Measurements from ENCODE around the gene PRRX2. TPM values are rescaled to one million over a fixed set of nuclear protein-coding genes. Genes with fewer than 3 reads are reported as not detected.

Gene PRRX2
- total and polyA plus RNA-seq, 2 experiments from 2014 or later: 141 to 169 TPM

DNA sequence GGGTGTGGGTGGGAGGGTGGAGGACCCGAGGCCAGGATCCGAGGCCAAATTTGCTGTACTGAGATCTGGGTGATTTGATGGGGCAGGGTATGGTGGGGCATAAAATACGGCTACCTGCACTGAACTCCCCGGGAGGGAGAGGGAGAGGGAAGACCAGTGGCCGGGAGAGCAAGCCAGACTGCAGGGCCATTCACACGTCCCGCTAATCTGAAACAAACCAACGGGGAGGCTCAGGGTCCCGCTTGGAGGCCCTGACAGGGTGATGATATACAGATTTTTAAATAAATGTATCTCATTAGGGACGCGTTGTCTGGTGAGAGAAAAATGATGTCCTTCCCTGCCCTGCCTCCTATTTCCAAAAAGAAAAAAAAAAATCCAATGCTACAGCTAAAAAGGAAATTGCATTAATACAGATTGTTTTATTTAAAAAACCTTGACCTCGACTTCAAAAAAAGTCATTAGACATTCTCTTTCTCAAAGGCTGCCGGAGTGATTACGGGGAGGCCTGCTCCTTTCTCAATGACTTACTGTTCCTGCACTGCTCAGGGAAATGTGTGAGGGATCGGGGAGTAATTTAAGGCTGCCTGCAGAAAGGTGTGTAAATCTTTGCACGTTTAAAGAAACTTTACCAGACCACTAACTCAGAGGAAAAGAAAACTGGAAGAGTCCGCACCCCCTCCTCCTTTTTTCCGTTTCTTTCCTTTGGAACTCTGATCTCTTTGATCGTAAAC lies 11.5 kb upstream of the PRRX2 start:
- no peak overlapping the region for H3K4me2 ChIP-seq (ENCODE audit: unreplicated experiment)
- no peak overlapping the region for H2AFZ ChIP-seq

DNA sequence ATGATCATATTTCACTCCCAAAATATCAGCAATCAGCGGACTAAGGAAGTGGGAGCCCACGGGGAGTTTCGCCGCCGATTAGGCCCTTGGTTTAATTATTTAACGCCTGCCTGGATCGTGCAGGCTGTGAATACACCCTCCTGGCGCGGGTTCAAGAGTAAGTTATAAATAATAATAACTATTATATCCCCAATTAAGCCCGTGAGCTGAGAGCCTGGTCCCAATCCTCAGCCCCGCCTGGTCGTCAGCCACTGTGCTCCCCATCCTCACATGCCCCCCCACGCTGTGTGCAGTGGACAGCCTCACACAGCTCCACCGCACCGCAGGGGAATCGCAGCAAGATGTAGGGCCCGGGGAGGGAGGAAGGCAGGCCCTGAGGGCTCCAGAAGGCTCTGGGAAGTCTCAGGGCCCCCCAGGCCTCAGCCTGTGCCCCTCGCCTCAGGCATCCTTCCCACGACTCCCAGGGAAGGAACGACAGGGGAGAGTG lies 10.8 kb upstream of the PRRX2 start:
- H3K9ac ChIP-seq: no peak overlapping the region
- no peaks in the 10 kb centered on the region for H3K9me2 ChIP-seq (ENCODE audit: insufficient read depth)
- H3K4me1 ChIP-seq (ENCODE audit: insufficient read depth): peaks cover 13% of the 10 kb centered on the region
- no peak overlapping the region for H3K4me2 ChIP-seq (ENCODE audit: unreplicated experiment)
- H4K20me1 ChIP-seq (ENCODE audit: insufficient read depth): no peaks in the 10 kb centered on the region
- H3K9me3 ChIP-seq (ENCODE audit: low read depth): no peaks in the 10 kb centered on the region
- no peaks in the 10 kb centered on the region for H3K27me3 ChIP-seq (replicated peaks; ENCODE audit: insufficient read depth)
- no peaks in the 10 kb centered on the region for H3K36me3 ChIP-seq (ENCODE audit: low read depth)
- WGBS, 2 experiments (ENCODE audit: low coverage in 1 of 2, low lambda C conversion rate in 2 of 2, missing lambda C conversion rate in 2 of 2): 68 to 70% methylated on average over 20 of the region's 20 CpGs
- no peak for TF ChIP-seq EZH2 (IDR thresholded peaks at IDR 0.05; ENCODE audit: insufficient read depth, poor library complexity, severe bottlenecking)
- no peak for TF ChIP-seq EZH2phosphoT487 (IDR thresholded peaks at IDR 0.05; ENCODE audit: insufficient read depth, low read depth)
- DNase-seq: no peak
- H2AFZ ChIP-seq: no peak overlapping the region
- peaks cover 12% of the 10 kb centered on the region for H3F3A ChIP-seq (ENCODE audit: insufficient read depth)
- H3K27ac ChIP-seq: no peak overlapping the region
- in situ Hi-C loops (cut with MboI): no loop called here
- no peaks in the 10 kb centered on the region for H3K79me2 ChIP-seq (ENCODE audit: insufficient read depth)
- no peak overlapping the region for H3K4me3 ChIP-seq

More for the DNA sequence above, 11.5 kb upstream of the PRRX2 start:
- WGBS, 2 experiments (ENCODE audit: low coverage in 1 of 2, low lambda C conversion rate in 2 of 2, missing lambda C conversion rate in 2 of 2): 79 to 81% methylated on average over 15 to 19 of the region's 19 CpGs
- TF ChIP-seq EZH2phosphoT487 (IDR thresholded peaks at IDR 0.05; ENCODE audit: insufficient read depth, low read depth): no peak
- TF ChIP-seq EZH2 (IDR thresholded peaks at IDR 0.05; ENCODE audit: insufficient read depth, poor library complexity, severe bottlenecking): no peak
- Histone ChIP-seq H3K9me3 (ENCODE audit: low read depth) (no peaks in the 10 kb centered on the region), H3K4me3 (no peak overlapping the region), H3K9me2 (ENCODE audit: insufficient read depth) (no peaks in the 10 kb centered on the region), H4K20me1 (ENCODE audit: insufficient read depth) (no peaks in the 10 kb centered on the region), H3K79me2 (ENCODE audit: insufficient read depth) (no peaks in the 10 kb centered on the region), H3K9ac (no peak overlapping the region), H3K4me1 (ENCODE audit: insufficient read depth) (peaks cover 13% of the 10 kb centered on the region), H3K27ac (no peak overlapping the region), H3K27me3 (replicated peaks; ENCODE audit: insufficient read depth) (no peaks in the 10 kb centered on the region), H3K36me3 (ENCODE audit: low read depth) (no peaks in the 10 kb centered on the region), H3F3A (ENCODE audit: insufficient read depth) (peaks cover 12% of the 10 kb centered on the region)
- no peak for DNase-seq
- in situ Hi-C loops (cut with MboI): no loop called here

DNA sequence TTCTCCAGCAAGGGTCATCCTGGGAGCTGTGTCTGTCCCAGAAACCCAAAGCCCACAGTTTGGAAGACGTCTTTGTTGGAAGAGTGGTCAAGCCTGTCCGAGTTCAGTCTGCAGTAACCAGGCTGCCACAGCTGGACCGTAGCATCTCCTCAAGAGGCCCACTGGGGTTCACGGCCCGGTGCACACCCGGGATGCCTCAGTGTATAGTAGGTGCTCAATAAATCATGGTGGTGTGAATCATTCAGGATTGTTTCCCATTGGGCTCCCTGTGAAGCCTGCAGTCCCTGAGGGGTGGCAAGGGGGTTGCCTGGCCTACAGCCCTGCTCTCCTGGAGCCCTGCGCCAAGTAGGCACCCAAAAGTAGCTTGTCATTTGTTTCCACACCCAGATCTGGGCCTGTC lies 10.3 kb upstream of the PRRX2 start:
- H2AFZ ChIP-seq: no peak overlapping the region
- H3K9ac ChIP-seq: no peak overlapping the region
- H3F3A ChIP-seq (ENCODE audit: insufficient read depth): peaks cover 12% of the 10 kb centered on the region
- no peak overlapping the region for H3K4me3 ChIP-seq
- no peak overlapping the region for H3K4me2 ChIP-seq (ENCODE audit: unreplicated experiment)
- H3K27ac ChIP-seq: no peak overlapping the region
- no peaks in the 10 kb centered on the region for H3K36me3 ChIP-seq (ENCODE audit: low read depth)
- no peaks in the 10 kb centered on the region for H3K27me3 ChIP-seq (replicated peaks; ENCODE audit: insufficient read depth)
- H4K20me1 ChIP-seq (ENCODE audit: insufficient read depth): no peaks in the 10 kb centered on the region
- peaks cover 13% of the 10 kb centered on the region for H3K4me1 ChIP-seq (ENCODE audit: insufficient read depth)
- in situ Hi-C loops (cut with MboI): no loop called here
- H3K79me2 ChIP-seq (ENCODE audit: insufficient read depth): no peaks in the 10 kb centered on the region
- DNase-seq: no peak
- 93 to 99% methylated on average over 7 of the region's 7 CpGs for WGBS, 2 experiments (ENCODE audit: low coverage in 1 of 2, low lambda C conversion rate in 2 of 2, missing lambda C conversion rate in 2 of 2)
- H3K9me3 ChIP-seq (ENCODE audit: low read depth): no peaks in the 10 kb centered on the region
- H3K9me2 ChIP-seq (ENCODE audit: insufficient read depth): no peaks in the 10 kb centered on the region
- TF ChIP-seq EZH2phosphoT487 (IDR thresholded peaks at IDR 0.05; ENCODE audit: insufficient read depth, low read depth): no peak

DNA sequence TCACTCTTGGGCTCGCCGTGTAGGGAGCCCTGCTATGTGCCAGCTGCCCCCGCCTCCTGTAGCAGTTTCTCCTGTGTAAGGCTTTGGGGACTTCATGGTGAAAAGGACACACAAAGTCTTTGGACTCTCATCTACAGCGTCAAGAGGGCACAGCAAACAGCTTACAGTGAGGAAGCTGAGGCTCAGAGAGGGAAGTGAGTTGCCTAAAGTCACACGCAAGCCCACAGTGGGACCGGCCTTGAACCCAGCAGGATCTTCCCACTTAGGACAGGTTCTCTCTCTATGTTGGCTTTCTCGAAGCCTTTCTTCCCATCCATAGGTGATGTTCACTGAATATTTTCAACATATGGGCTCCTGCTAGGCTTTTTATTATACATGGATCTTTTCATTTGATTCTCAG lies 9.8 kb upstream of the PRRX2 start:
- H3F3A ChIP-seq (ENCODE audit: insufficient read depth): peaks cover 12% of the 10 kb centered on the region
- no peaks in the 10 kb centered on the region for H3K27me3 ChIP-seq (replicated peaks; ENCODE audit: insufficient read depth)
- H3K4me2 ChIP-seq (ENCODE audit: unreplicated experiment): no peak overlapping the region
- TF ChIP-seq EZH2phosphoT487 (IDR thresholded peaks at IDR 0.05; ENCODE audit: insufficient read depth, low read depth) (no peak), EZH2 (IDR thresholded peaks at IDR 0.05; ENCODE audit: insufficient read depth, poor library complexity, severe bottlenecking) (no peak)
- no peak overlapping the region for H3K4me3 ChIP-seq
- no peaks in the 10 kb centered on the region for H3K9me3 ChIP-seq (ENCODE audit: low read depth)
- no peaks in the 10 kb centered on the region for H4K20me1 ChIP-seq (ENCODE audit: insufficient read depth)
- no peaks in the 10 kb centered on the region for H3K9me2 ChIP-seq (ENCODE audit: insufficient read depth)
- no peak for DNase-seq
- H3K9ac ChIP-seq: no peak overlapping the region
- H3K36me3 ChIP-seq (ENCODE audit: low read depth): no peaks in the 10 kb centered on the region
- H3K27ac ChIP-seq: no peak overlapping the region
- in situ Hi-C loops (cut with MboI): no loop called here
- H3K79me2 ChIP-seq (ENCODE audit: insufficient read depth): no peaks in the 10 kb centered on the region
- no peak overlapping the region for H2AFZ ChIP-seq
- H3K4me1 ChIP-seq (ENCODE audit: insufficient read depth): peaks cover 13% of the 10 kb centered on the region
- 91 to 94% methylated on average over 7 of the region's 7 CpGs for WGBS, 2 experiments (ENCODE audit: low coverage in 1 of 2, low lambda C conversion rate in 2 of 2, missing lambda C conversion rate in 2 of 2)
